Caco-2 (cell line): Measurements from ENCODE around the gene SOX9. TPM values are rescaled to one million over a fixed set of nuclear protein-coding genes. Genes with fewer than 3 reads are reported as not detected.

Experiments
- BruUV-seq: library from RNA; stranded (reverse); fragments of 400-500 nt; replicated peaks from 2 replicates; lab custom pipeline; 2021; lab: Mats Ljungman, UMichigan
- CTCF ChIA-PET: fragments of 300-600 bp; sonication (Branson Sonifier 250); formaldehyde crosslinking; loops from one replicate; lab custom pipeline; 2022; ENCODE audit warnings: antibody characterized with exemption; lab: Charles Lee
- POLR2A ChIA-PET: fragments of 300-600 bp; sonication (Branson Sonifier 250); formaldehyde crosslinking; loops from one replicate; lab custom pipeline; 2022; ENCODE audit warnings: antibody characterized with exemption; lab: Charles Lee
- DNase-seq, 2 experiments: peaks; one replicate each; pipeline versions ENCODE4 v3.0.0 to v3.0.0-alpha.2; 2020 to 2022
- H3K27me3 ChIP-seq: replicated peaks from 2 replicates; pipeline ENCODE4 v1.6.0; 2011; ENCODE audit warnings: low read length; ENCODE audit not compliant: control insufficient read depth, insufficient read depth
- H3K36me3 ChIP-seq: 2 replicates; pipeline ENCODE4 v1.5.1; 2011; ENCODE audit warnings: low read length; ENCODE audit not compliant: control insufficient read depth, insufficient read depth
- H3K4me1 ChIP-seq: fragments of 250-450 bp; sonication (Bioruptor Pico); 2 replicates; pipeline ENCODE4 v1.5.1; 2020; ENCODE audit warnings: mild to moderate bottlenecking
- H3K4me3 ChIP-seq: 2 replicates; pipeline ENCODE4 v1.5.1; 2011; ENCODE audit warnings: low read depth, mild to moderate bottlenecking, control low read depth, low read length
- H3K9me3 ChIP-seq: fragments of 250-450 bp; sonication (Bioruptor Pico); 2 replicates; pipeline ENCODE4 v1.5.1; 2020; ENCODE audit warnings: mild to moderate bottlenecking, moderate library complexity
- H3K27ac Mint-ChIP-seq: one replicate; pipeline ENCODE4 v1.8.0; 2022; ENCODE audit warnings: mixed read lengths; ENCODE audit not compliant: unreplicated experiment
- H3K27me3 Mint-ChIP-seq: one replicate; pipeline ENCODE4 v1.8.0; 2022; ENCODE audit warnings: mixed read lengths; ENCODE audit not compliant: insufficient read depth, unreplicated experiment
- H3K36me3 Mint-ChIP-seq: one replicate; pipeline ENCODE4 v1.8.0; 2022; ENCODE audit warnings: mild to moderate bottlenecking, mixed read lengths; ENCODE audit not compliant: insufficient read depth, unreplicated experiment
- H3K4me1 Mint-ChIP-seq: one replicate; pipeline ENCODE4 v1.8.0; 2022; ENCODE audit warnings: low read depth, mixed read lengths; ENCODE audit not compliant: unreplicated experiment
- H3K4me3 Mint-ChIP-seq: one replicate; pipeline ENCODE4 v1.8.0; 2022; ENCODE audit warnings: mild to moderate bottlenecking, moderate library complexity, mixed read lengths; ENCODE audit not compliant: unreplicated experiment
- H3K9me3 Mint-ChIP-seq: one replicate; pipeline ENCODE4 v1.8.0; 2022; ENCODE audit warnings: mixed read lengths; ENCODE audit not compliant: unreplicated experiment
- CTCF ChIP-seq, 2 experiments: fragments of 200-600 bp in 1 of 2; IDR thresholded peaks; 1 replicate in 1 of 2; 2 replicates in 1 of 2; pipeline versions ENCODE4 v1.5.1 to v1.8.0; 2011 to 2022; ENCODE audit warnings: antibody characterized with exemption in 1 of 2, control low read depth in 1 of 2, inconsistent platforms in 1 of 2, low read depth in 1 of 2, low read length in 1 of 2, mild to moderate bottlenecking in 1 of 2, moderate library complexity in 1 of 2; ENCODE audit not compliant: insufficient read depth in 1 of 2, severe bottlenecking in 1 of 2, unreplicated experiment in 1 of 2
- intact Hi-C: fragments of 100-400 bp; cut with micrococcal nuclease; formaldehyde crosslinking; loops from one replicate; pipeline ENCODE4 v1.10.0; 2022; ENCODE audit not compliant: unreplicated experiment
- total RNA-seq: library from RNA; stranded (reverse); gene quantifications from 2 replicates; pipeline ENCODE4 v1.2.3, GENCODE V29; 2022

The SOX9 gene
- total RNA-seq, 1 experiment from 2014 or later = 46.2 TPM

- no peak overlapping the region for H3K27ac Mint-ChIP-seq
- peaks cover 21% of the 10 kb centered on the region for H3K4me1 ChIP-seq
- H3K36me3 Mint-ChIP-seq = peaks cover 57% of the 10 kb centered on the region
- BruUV-seq = no TSS peak
- TF ChIP-seq CTCF (IDR thresholded peaks at IDR 0.05; ENCODE audit: insufficient read depth in 1 of 2, low read depth in 1 of 2, low read length in 1 of 2, severe bottlenecking in 1 of 2, unreplicated experiment in 1 of 2) = no peak
- H3K27me3 Mint-ChIP-seq = no peaks in the 10 kb centered on the region
- no peak for DNase-seq
- CTCF ChIA-PET = interaction anchor here (0.5 kb wide), 1 partner anchor 602 kb away, joined by 3 read pairs; no protein-coding TSS in a partner anchor
- POLR2A ChIA-PET = no interaction called here
- no peak overlapping the region for H3K4me3 ChIP-seq
- no peaks in the 10 kb centered on the region for H3K27me3 ChIP-seq
- H3K4me3 Mint-ChIP-seq = no peak overlapping the region
- no peaks in the 10 kb centered on the region for H3K9me3 ChIP-seq
- intact Hi-C loops = loop anchor here (1.0 kb wide), 1 partner anchor 340 kb away; no protein-coding TSS in a partner anchor
- peaks cover 1% of the 10 kb centered on the region; the same call in 1 of the 2 replicates for H3K36me3 ChIP-seq
- no peaks in the 10 kb centered on the region for H3K9me3 Mint-ChIP-seq
- peaks cover 19% of the 10 kb centered on the region for H3K4me1 Mint-ChIP-seq
Measured at GRCh38 chr17:72125226-72125651, 4.4 kb downstream of the SOX9 start.

- Histone ChIP-seq H3K4me3 (no peak overlapping the region), H3K36me3 (peaks cover 1% of the 10 kb centered on the region; the same call in 1 of the 2 replicates), H3K9me3 (no peaks in the 10 kb centered on the region), H3K27me3 (no peaks in the 10 kb centered on the region), H3K4me1 (peaks cover 21% of the 10 kb centered on the region)
- Mint-ChIP-seq H3K4me3 (peak overlapping the region; percentile 19), H3K4me1 (peaks cover 19% of the 10 kb centered on the region), H3K27ac (no peak overlapping the region), H3K27me3 (no peaks in the 10 kb centered on the region), H3K36me3 (peaks cover 52% of the 10 kb centered on the region), H3K9me3 (no peaks in the 10 kb centered on the region)
- intact Hi-C loops = loop anchor here (1.0 kb wide), 1 partner anchor 340 kb away; no protein-coding TSS in a partner anchor
- ChIA-PET CTCF (no interaction called here), POLR2A (interaction anchor here (0.7 to 1.2 kb wide), 2 partner anchors 17 to 33 kb away, joined by 3 to 5 read pairs; no protein-coding TSS in a partner anchor)
- TF ChIP-seq CTCF (IDR thresholded peaks at IDR 0.05; ENCODE audit: insufficient read depth in 1 of 2, low read depth in 1 of 2, low read length in 1 of 2, severe bottlenecking in 1 of 2, unreplicated experiment in 1 of 2) = no peak
- BruUV-seq = no TSS peak
- DNase-seq = no peak
Measured at GRCh38 chr17:72125742-72126141, 4.9 kb downstream of the SOX9 start.

- Histone ChIP-seq H3K27me3 (no peaks in the 10 kb centered on the region), H3K4me1 (peaks cover 21% of the 10 kb centered on the region), H3K4me3 (no peak overlapping the region), H3K36me3 (peaks cover 1% of the 10 kb centered on the region; the same call in 1 of the 2 replicates), H3K9me3 (no peaks in the 10 kb centered on the region)
- Mint-ChIP-seq H3K36me3 (peaks cover 41% of the 10 kb centered on the region), H3K9me3 (no peaks in the 10 kb centered on the region), H3K4me1 (peaks cover 19% of the 10 kb centered on the region), H3K4me3 (no peak overlapping the region), H3K27me3 (no peaks in the 10 kb centered on the region), H3K27ac (no peak overlapping the region)
- CTCF ChIA-PET = no interaction called here
- POLR2A ChIA-PET = interaction anchor here (1.2 kb wide), 1 partner anchor 16 kb away, joined by 5 read pairs; no protein-coding TSS in a partner anchor
- peak in 1 of 2 experiments; percentile 30 for DNase-seq
- TF ChIP-seq CTCF (IDR thresholded peaks at IDR 0.05; ENCODE audit: insufficient read depth in 1 of 2, low read depth in 1 of 2, low read length in 1 of 2, severe bottlenecking in 1 of 2, unreplicated experiment in 1 of 2) = no peak
- intact Hi-C loops = loop anchor here (1.0 kb wide), 1 partner anchor 272 kb away; no protein-coding TSS in a partner anchor
- BruUV-seq = no TSS peak
Measured at GRCh38 chr17:72126575-72127486, 6.0 kb downstream of the SOX9 start.
